ENCODE measurements around the gene VPS16. TPM values are rescaled to one million over a fixed set of nuclear protein-coding genes. Genes with fewer than 3 reads are reported as not detected.
"Not testable (repeated sequence)": the region's sequence is repeated elsewhere in the genome, so short reads cannot be mapped to it uniquely, and the experiment has no call there.

Gene VPS16
- total RNA-seq, 2 experiments from 2014 or later = 47.0 to 55.2 TPM

DNA sequence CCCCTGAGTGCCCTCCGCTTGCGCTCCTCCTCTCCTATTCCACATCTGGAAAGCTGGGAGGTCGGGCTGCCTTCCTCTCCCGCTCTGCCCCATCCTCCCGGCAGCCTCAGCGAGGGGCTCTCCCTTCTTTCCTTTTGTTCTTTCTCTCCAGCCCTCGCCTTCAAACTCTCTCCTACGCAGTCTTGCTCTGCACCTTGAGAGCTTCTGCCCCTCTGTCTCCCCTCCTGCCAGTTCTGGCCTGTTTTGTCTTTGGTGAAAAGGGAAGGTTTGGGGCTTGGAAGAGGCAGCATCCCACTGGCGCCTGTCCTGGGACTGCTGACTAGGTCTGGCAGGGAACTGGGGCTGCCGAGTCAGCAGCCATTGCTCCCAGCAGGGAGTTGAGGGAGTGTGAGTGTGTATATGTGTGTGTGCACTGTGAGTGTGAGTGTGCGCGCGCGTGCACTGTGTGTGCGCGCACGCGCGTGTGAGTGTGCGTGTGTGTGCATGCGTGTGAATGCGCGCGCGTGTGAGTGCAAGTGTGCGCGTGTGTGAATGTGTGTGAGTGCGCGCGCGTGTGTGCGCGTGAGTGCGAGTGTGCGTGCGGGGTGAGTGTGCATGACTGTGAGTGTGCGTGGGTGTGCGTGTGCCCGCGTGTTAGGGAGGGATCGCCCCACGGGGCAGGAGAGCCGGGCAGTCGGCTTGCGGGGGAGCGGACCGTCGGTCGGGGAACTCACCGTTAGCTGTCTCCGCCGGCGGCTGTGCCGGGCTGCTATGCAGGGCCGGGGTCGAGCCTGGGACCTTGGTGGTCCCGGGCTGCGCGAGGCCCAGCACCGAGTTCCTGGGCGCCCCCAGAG lies 40.6 kb upstream of the VPS16 start:
- no peak for ATAC-seq
- H3K27me3 Mint-ChIP-seq (ENCODE audit: low read depth) = peaks cover 48% of the 10 kb centered on the region
- peak overlapping the region; percentile 76 for H3K4me3 Mint-ChIP-seq
- H3K9me3 Mint-ChIP-seq (ENCODE audit: insufficient read depth) = no peaks in the 10 kb centered on the region
- peaks cover 3% of the 10 kb centered on the region for H3K36me3 Mint-ChIP-seq (ENCODE audit: low read depth)
- POLR2A ChIA-PET = interaction anchor here (1.3 kb wide), 1 partner anchor 41 kb away, joined by 3 read pairs; the partner anchor contains the start of gene VPS16
- peak overlapping the region; percentile 57 for H3K27ac Mint-ChIP-seq
- DNase-seq = no peak
- CTCF ChIA-PET = no interaction called here
- peaks cover 32% of the 10 kb centered on the region for H3K4me1 Mint-ChIP-seq (ENCODE audit: low read depth)

DNA sequence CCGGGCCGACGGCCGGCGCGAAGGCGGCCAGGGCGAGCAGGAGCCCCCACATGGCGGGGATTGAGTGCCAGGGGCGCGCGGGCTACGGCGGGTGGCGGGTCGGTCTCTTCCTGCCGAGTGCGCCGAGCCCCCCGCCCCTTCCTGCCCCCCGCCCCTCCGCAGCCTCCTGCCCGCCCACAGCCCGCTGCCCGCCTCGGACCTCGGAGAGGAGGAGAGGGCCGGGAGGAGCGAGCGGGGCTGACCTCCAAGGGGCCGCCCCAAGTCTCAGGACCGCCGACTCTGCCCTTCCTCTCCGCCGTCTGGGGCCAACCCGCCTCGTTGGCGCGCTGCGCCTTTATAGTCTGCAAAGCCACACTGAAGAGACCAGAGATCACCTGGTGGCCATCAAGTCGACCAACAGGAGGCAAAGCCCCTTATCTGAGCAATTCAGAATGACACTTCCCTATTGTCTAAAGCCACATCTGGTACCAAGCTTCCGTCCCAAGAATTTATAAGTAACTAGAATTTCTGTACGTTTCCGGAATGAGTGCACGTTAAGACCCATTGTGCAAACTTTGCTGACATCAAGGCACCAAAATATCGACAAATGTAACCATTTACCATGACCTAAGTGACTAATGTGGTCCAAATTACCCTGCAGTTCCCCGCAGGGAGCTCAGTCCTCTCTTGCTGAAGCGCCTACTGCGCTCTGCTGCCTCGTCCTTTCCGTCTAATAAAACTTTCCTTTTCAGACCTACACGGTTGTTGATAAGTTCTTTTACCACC lies 39.8 kb upstream of the VPS16 start, which contains the start of gene CPXM1:
Gene CPXM1 (minus strand): TSS at position 107 of the 765 bp plus-strand sequence. CDS start 55 bp downstream, at position 52.
- DNase-seq (no peak), ATAC-seq (peak; percentile 49)
- Mint-ChIP-seq H3K4me3 (peak within 1 kb of the TSS; percentile 76), H3K4me1 (ENCODE audit: low read depth) (peaks cover 32% of the 10 kb centered on the region), H3K9me3 (ENCODE audit: insufficient read depth) (no peaks in the 10 kb centered on the region), H3K36me3 (ENCODE audit: low read depth) (peaks cover 3% of the 10 kb centered on the region), H3K27ac (peak within 1 kb of the TSS; percentile 57), H3K27me3 (ENCODE audit: low read depth) (peaks cover 53% of the 10 kb centered on the region)
- POLR2A ChIA-PET = interaction anchor here (0.5 to 1.3 kb wide), 3 partner anchors 8 to 331 kb away, joined by 3 to 4 read pairs (median 3); partner anchors contain the start of gene VPS16
- CTCF ChIA-PET = interaction anchor here (0.7 to 1.0 kb wide), 2 partner anchors 21 to 43 kb away, joined by 3 to 4 read pairs; no protein-coding TSS in a partner anchor

- Mint-ChIP-seq H3K9me3 (ENCODE audit: insufficient read depth) (no peaks in the 10 kb centered on the region), H3K36me3 (ENCODE audit: low read depth) (peaks cover 3% of the 10 kb centered on the region), H3K27ac (no peak overlapping the region), H3K27me3 (ENCODE audit: low read depth) (peaks cover 58% of the 10 kb centered on the region), H3K4me3 (peak overlapping the region; percentile 60), H3K4me1 (ENCODE audit: low read depth) (peaks cover 32% of the 10 kb centered on the region)
- ChIA-PET CTCF (interaction anchor here (0.7 to 1.0 kb wide), 2 partner anchors 20 to 42 kb away, joined by 3 to 4 read pairs; no protein-coding TSS in a partner anchor), POLR2A (interaction anchor here (0.5 to 1.3 kb wide), 3 partner anchors 8 to 331 kb away, joined by 3 to 4 read pairs (median 3); partner anchors contain the start of gene VPS16)
- DNase-seq (no peak), ATAC-seq (no peak)
Observed at GRCh38 chr20:2801286-2801728, 39.2 kb upstream of the VPS16 start.

DNA sequence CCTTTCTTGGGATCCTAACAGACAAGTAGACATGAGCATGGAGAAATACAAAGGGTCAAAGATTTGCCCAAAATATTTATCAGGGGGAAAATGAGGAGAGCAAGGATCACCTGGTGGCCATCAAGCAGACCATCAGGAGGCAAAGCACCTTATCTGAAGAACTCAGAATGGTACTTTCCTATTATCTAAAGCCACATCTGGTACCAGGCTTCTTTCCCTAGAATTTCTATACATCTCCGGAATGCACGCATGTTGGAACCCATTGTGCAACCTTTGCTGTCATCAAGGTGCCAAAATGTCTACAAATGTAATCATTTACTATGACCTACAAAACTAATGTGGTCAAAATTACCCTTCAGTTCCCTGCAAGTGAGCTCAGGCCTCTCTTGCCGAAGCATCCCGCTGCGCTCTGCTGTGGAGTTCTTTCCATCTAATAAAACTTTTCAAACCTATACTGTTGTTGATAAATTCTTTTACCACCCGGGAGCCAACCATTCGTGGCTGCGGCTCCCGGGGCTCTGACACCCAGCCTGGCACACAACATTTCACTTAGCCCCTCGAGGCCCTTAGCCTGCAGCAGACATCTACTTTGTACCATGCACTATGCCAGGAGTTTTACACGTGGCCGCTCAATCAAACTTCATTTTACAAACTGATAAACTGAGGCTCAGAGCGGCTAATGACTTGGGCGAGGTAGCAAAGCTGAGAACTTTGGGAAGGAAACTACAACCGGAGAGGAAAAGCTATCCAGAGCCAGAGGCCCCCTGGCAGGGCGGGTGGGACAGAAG lies 36.3 kb upstream of the VPS16 start:
- DNase-seq = no peak
- CTCF ChIA-PET = no interaction called here

GRCh38 chr20:2804852-2805688 lies 35.5 kb upstream of the VPS16 start:
- POLR2A ChIA-PET = interaction anchor here (0.6 kb wide), 1 partner anchor 21 kb away, joined by 3 read pairs; no protein-coding TSS in a partner anchor
- H3K4me1 Mint-ChIP-seq (ENCODE audit: low read depth) = peaks cover 12% of the 10 kb centered on the region

More for the DNA sequence above, 36.3 kb upstream of the VPS16 start:
- no peak overlapping the region for H3K27ac Mint-ChIP-seq
- H3K36me3 Mint-ChIP-seq (ENCODE audit: low read depth) = peaks cover 3% of the 10 kb centered on the region
- no peak overlapping the region for H3K4me3 Mint-ChIP-seq
- H3K4me1 Mint-ChIP-seq (ENCODE audit: low read depth) = peaks cover 21% of the 10 kb centered on the region
- POLR2A ChIA-PET = interaction anchor here (0.6 kb wide), 1 partner anchor 22 kb away, joined by 3 read pairs; no protein-coding TSS in a partner anchor
- no peak for ATAC-seq
- peaks cover 67% of the 10 kb centered on the region for H3K27me3 Mint-ChIP-seq (ENCODE audit: low read depth)
- H3K9me3 Mint-ChIP-seq (ENCODE audit: insufficient read depth) = no peaks in the 10 kb centered on the region

DNA sequence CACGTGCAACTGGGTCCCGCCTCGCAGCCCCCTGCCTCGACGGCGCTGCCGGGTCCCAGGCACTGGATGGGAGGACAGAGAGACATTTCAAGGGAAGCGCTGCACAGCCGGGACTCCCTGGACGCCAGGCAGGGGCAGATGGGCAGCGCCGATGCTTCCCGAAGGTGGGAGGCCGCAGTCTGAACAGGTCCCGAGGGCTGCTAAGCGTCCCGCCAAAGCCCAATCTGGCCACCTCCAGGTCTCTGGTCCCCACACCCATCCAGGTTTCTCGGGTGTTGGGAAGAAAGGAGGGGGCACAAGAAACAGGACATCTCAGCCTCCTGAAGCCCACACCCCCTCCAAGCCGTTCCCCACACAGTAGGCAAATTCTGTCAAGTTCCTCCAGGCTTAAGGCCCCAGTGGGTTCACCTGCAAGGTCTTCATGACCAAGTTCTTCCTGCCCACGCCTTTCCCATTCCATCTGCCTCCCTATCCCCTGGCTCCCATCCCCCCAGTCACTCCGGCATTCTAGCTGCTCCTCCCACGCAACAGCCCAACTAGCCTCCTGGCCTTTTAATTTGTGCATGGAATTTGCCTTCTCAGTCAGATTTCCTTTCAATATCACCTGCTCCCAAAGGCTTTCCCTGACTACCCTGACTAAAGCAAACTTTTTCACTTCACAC lies 34.7 kb upstream of the VPS16 start:
- DNase-seq (no peak), ATAC-seq (no peak)
- Mint-ChIP-seq H3K27ac (no peak overlapping the region), H3K4me1 (ENCODE audit: low read depth) (peaks cover 9% of the 10 kb centered on the region), H3K9me3 (ENCODE audit: insufficient read depth) (no peaks in the 10 kb centered on the region), H3K4me3 (no peak overlapping the region), H3K27me3 (ENCODE audit: low read depth) (peaks cover 57% of the 10 kb centered on the region), H3K36me3 (ENCODE audit: low read depth) (no peaks in the 10 kb centered on the region)
- ChIA-PET POLR2A (no interaction called here), CTCF (no interaction called here)

More at GRCh38 chr20:2804852-2805688, 35.5 kb upstream of the VPS16 start:
- ATAC-seq = no peak
- H3K27ac Mint-ChIP-seq = no peak overlapping the region
- peaks cover under 1% of the 10 kb centered on the region for H3K36me3 Mint-ChIP-seq (ENCODE audit: low read depth)
- CTCF ChIA-PET = no interaction called here
- DNase-seq = no peak
- H3K9me3 Mint-ChIP-seq (ENCODE audit: insufficient read depth) = no peaks in the 10 kb centered on the region
- H3K27me3 Mint-ChIP-seq (ENCODE audit: low read depth) = peaks cover 58% of the 10 kb centered on the region
- no peak overlapping the region for H3K4me3 Mint-ChIP-seq

DNA sequence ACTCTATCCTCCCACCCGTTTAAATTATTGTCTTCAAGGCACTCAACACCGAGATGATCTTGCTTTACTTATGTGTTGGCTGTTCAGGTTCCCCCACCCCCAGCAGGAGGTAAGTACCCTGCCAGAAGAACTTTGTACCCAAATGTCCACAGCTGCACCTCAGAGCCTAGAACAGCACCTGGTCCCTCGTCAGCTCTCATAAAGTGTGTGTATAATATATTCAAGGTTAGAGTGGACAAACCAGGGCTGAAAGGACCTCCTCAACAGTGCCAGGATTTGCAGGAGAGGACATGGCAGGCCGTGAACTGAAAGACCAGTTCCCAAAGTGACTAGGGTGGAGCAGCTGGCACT lies 34.2 kb upstream of the VPS16 start:
- H3K9me3 Mint-ChIP-seq (ENCODE audit: insufficient read depth) = no peaks in the 10 kb centered on the region
- POLR2A ChIA-PET = no interaction called here
- DNase-seq = no peak

DNA sequence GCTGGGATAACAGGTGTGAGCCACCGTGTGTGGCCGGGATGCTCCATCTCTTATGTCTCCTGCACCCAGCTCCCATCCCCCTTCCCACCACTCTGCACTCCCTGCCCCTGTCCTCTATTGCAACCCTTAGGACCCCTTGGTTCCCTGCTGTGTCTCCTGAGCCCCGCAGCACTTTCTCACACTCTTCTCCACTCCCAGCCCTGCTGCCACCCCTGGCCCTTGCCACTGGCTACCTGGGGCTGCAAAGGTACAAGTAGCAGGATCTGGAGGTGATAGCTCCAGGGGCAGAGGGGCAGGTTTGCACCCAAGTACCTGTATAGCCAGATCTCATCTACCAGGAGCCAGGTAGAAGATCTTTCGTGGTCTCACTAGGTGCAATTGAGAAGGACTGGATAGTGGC lies 33.5 kb upstream of the VPS16 start:
- H3K9me3 Mint-ChIP-seq (ENCODE audit: insufficient read depth) = peaks cover 2% of the 10 kb centered on the region
- no peak for ATAC-seq

More for the DNA sequence above, 34.2 kb upstream of the VPS16 start:
- H3K27ac Mint-ChIP-seq = no peak overlapping the region
- CTCF ChIA-PET = no interaction called here
- H3K4me1 Mint-ChIP-seq (ENCODE audit: low read depth) = peaks cover 4% of the 10 kb centered on the region
- peaks cover 57% of the 10 kb centered on the region for H3K27me3 Mint-ChIP-seq (ENCODE audit: low read depth)
- no peaks in the 10 kb centered on the region for H3K36me3 Mint-ChIP-seq (ENCODE audit: low read depth)
- no peak overlapping the region for H3K4me3 Mint-ChIP-seq
- ATAC-seq = no peak

DNA sequence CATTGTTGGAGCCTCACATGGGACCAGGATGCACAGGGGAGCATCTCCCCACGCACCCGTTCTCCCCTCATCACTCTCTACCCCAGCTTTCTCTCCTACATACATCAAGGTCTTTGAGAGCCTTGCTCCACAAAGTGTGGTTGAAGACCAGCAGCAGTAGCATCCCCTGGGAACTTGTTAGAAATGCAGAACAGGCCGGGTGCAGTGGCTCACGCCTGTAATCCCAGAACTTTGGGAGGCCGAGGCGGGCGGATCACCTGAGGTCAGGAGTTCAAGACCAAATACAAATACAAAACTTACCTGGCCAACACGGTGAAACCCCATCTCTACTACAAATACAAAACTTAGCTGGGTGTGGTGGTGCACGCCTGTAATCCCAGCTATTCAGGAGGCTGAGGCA lies 32.6 kb upstream of the VPS16 start:
- peaks cover 57% of the 10 kb centered on the region for H3K27me3 Mint-ChIP-seq (ENCODE audit: low read depth)
- H3K27ac Mint-ChIP-seq; H3K4me1 Mint-ChIP-seq (ENCODE audit: low read depth); DNase-seq; POLR2A ChIA-PET; H3K4me3 Mint-ChIP-seq; CTCF ChIA-PET; H3K36me3 Mint-ChIP-seq (ENCODE audit: low read depth); H3K9me3 Mint-ChIP-seq (ENCODE audit: insufficient read depth); ATAC-seq: not testable (repeated sequence)

More for the DNA sequence above, 33.5 kb upstream of the VPS16 start:
- CTCF ChIA-PET = no interaction called here
- POLR2A ChIA-PET = no interaction called here
- Mint-ChIP-seq H3K27ac (no peak overlapping the region), H3K27me3 (ENCODE audit: low read depth) (peaks cover 57% of the 10 kb centered on the region), H3K4me1 (ENCODE audit: low read depth) (no peaks in the 10 kb centered on the region), H3K4me3 (no peak overlapping the region), H3K36me3 (ENCODE audit: low read depth) (no peaks in the 10 kb centered on the region)
- DNase-seq = no peak

DNA sequence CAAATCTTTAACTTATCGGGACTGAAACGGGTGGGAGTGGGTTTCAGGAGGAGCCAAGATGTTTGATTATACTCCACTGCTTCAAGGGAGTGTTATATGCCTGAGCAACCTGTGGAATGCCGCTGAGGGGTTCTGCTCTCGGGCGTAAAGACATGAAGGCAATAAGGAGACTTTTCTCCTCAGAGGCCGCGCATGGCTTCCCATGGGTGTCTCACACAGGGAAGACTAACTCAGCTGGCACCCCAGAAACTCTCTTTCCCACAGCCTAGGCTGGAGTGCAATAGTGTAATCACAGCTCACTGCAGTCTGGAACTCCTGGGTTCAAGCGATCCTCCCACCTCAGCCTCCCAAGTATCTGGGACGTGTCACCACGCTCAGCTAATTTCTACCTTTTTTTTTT lies 30.9 kb upstream of the VPS16 start:
- Mint-ChIP-seq H3K9me3 (ENCODE audit: insufficient read depth) (peaks cover 6% of the 10 kb centered on the region), H3K36me3 (ENCODE audit: low read depth) (no peaks in the 10 kb centered on the region), H3K4me1 (ENCODE audit: low read depth) (no peaks in the 10 kb centered on the region), H3K4me3 (no peak overlapping the region), H3K27me3 (ENCODE audit: low read depth) (peaks cover 60% of the 10 kb centered on the region), H3K27ac (no peak overlapping the region)
- DNase-seq (no peak), ATAC-seq (no peak)
- ChIA-PET CTCF (no interaction called here), POLR2A (no interaction called here)

All from activated CD8-positive, alpha-beta T cell treated with anti-CD3 and anti-CD28 coated beads, Interleukin-2, amount 10 ng/mL, durations not matched to agents 7 days and 5 days (primary cell).